K562 (cell line): Measurements from ENCODE around the gene MCCD1. TPM values are rescaled to one million over a fixed set of nuclear protein-coding genes. Genes with fewer than 3 reads are reported as not detected.

Source experiments
- ATAC-seq: fragments of 200-7000 bp; cut with Tn5 transposase; 3 replicates; pipeline ENCODE4 v1.9.1; 2020; ENCODE audit warnings: moderate library complexity
- BruUV-seq: library from RNA; stranded (reverse); fragments of 400-500 nt; replicated peaks from 2 replicates; lab custom pipeline; 2021; lab: Mats Ljungman, UMichigan
- CTCF ChIA-PET: fragments of 300-600 bp; formaldehyde crosslinking; extraction: SDS; loops from one replicate; lab custom pipeline; 2021; ENCODE audit warnings: low intra/inter-chr PET ratio; lab: Yijun Ruan, JAX
- POLR2A ChIA-PET: fragments of 300-600, 350-650 bp; sonication (Branson Sonifier 250); formaldehyde crosslinking; extraction: SDS; loops from one replicate; lab custom pipeline; 2021; ENCODE audit warnings: antibody characterized with exemption, inconsistent platforms; lab: Yijun Ruan, JAX
- DNase-seq, 4 experiments: peaks; one replicate each; pipeline versions ENCODE4 v3.0.0 to v3.0.0-alpha.2; 2011 to 2018; ENCODE audit warnings: low spot score in 3 of 4, mixed read lengths in 3 of 4; ENCODE audit errors: extremely low read depth in 1 of 4
- FAIRE-seq: peaks from 2 replicates; lab custom pipeline; 2011; peaks lifted over from hg19 to GRCh38; lab: Jason Lieb, UNC
- H2AFZ ChIP-seq: 2 replicates; pipeline ENCODE4 v1.6.0; 2011; ENCODE audit warnings: low read depth, low read length, control low read depth, inconsistent platforms
- H3K27ac ChIP-seq: fragments of 200-600 bp; 3 replicates; pipeline ENCODE4 v1.8.0; 2011; ENCODE audit warnings: low read depth, mild to moderate bottlenecking, control low read depth, inconsistent platforms, low read length, moderate library complexity, mixed read lengths; ENCODE audit errors: extremely low read depth
- H3K27me3 ChIP-seq, 2 experiments: fragments of 300-600 bp in 1 of 2; 2 replicates in 1 of 2; 3 replicates in 1 of 2; pipeline versions ENCODE4 v1.6.0 to v1.8.0; 2011; ENCODE audit warnings: inconsistent platforms in 2 of 2, low read length in 2 of 2, mild to moderate bottlenecking in 1 of 2, mixed read lengths in 1 of 2, moderate library complexity in 1 of 2; ENCODE audit not compliant: control insufficient read depth in 2 of 2, insufficient read depth in 2 of 2
- H3K36me3 ChIP-seq: fragments of 300-600 bp; 3 replicates; pipeline ENCODE4 v1.8.0; 2011; ENCODE audit warnings: mild to moderate bottlenecking, low read length, inconsistent platforms; ENCODE audit not compliant: control insufficient read depth, insufficient read depth
- H3K4me1 ChIP-seq, 2 experiments: fragments of 200-600 bp in 1 of 2; replicated peaks in 1 of 2; 2 replicates in 1 of 2; 3 replicates in 1 of 2; pipeline versions ENCODE4 v1.5.1 to v1.8.0; 2011; ENCODE audit warnings: inconsistent platforms in 2 of 2, low read length in 2 of 2, mild to moderate bottlenecking in 1 of 2, mixed read lengths in 1 of 2, moderate library complexity in 1 of 2; ENCODE audit not compliant: control insufficient read depth in 2 of 2, insufficient read depth in 2 of 2
- H3K4me2 ChIP-seq: 2 replicates; pipeline ENCODE4 v1.6.1; 2011; ENCODE audit warnings: low read length, control low read depth, inconsistent platforms, mixed read lengths; ENCODE audit not compliant: insufficient read depth
- H3K4me3 ChIP-seq: fragments of 200-600 bp; sonication (generic), shearing (Covaris generic); 2 replicates; pipeline ENCODE4 v1.5.1; 2016; ENCODE audit warnings: control low read depth, inconsistent platforms
- H3K79me2 ChIP-seq: fragments of 200-600 bp; 3 replicates; pipeline ENCODE4 v1.8.0; 2011; ENCODE audit warnings: low read length, inconsistent platforms; ENCODE audit not compliant: control insufficient read depth, insufficient read depth
- H3K9ac ChIP-seq, 2 experiments: 2 replicates each; pipeline versions ENCODE4 v1.6.0 to v1.6.1; 2011; ENCODE audit warnings: low read depth in 2 of 2, low read length in 2 of 2, control low read depth in 1 of 2, inconsistent platforms in 1 of 2, mild to moderate bottlenecking in 1 of 2, mixed read lengths in 1 of 2; ENCODE audit not compliant: insufficient read depth in 1 of 2
- H3K9me1 ChIP-seq: one replicate; pipeline ENCODE4 v1.6.0; 2011; ENCODE audit warnings: inconsistent platforms, mild to moderate bottlenecking, low read length, moderate library complexity; ENCODE audit not compliant: control insufficient read depth, insufficient read depth
- H3K9me3 ChIP-seq: replicated peaks from 2 replicates; pipeline ENCODE4 v1.5.1; 2011; ENCODE audit warnings: low read depth, low read length, inconsistent platforms; ENCODE audit not compliant: control insufficient read depth, insufficient read depth
- H4K20me1 ChIP-seq: replicated peaks from 2 replicates; pipeline ENCODE4 v1.6.1; 2011; ENCODE audit warnings: low read length, inconsistent platforms, mixed read lengths; ENCODE audit not compliant: control insufficient read depth, insufficient read depth
- STAT5A ChIP-seq: IDR thresholded peaks from 2 replicates; pipeline ENCODE4 v1.6.1; 2012; ENCODE audit warnings: low read length, inconsistent platforms, borderline replicate concordance
- ZNF384 ChIP-seq: IDR thresholded peaks from 2 replicates; pipeline ENCODE4 v1.6.1; 2012; ENCODE audit warnings: low read depth, low read length, improper control_type of control experiment
- WGBS: fragments of 100-300 bp; shearing (Covaris generic); methylation state at CpG from one replicate; pipeline ENCODE4 v1.1.6; 2016; ENCODE audit warnings: low coverage, mixed read lengths; ENCODE audit not compliant: insufficient coverage; ENCODE audit errors: missing lambda C conversion rate; 5-methylcytosine and 5-hydroxymethylcytosine counted together
- in situ Hi-C: fragments of 300-500 bp; cut with MboI; formaldehyde crosslinking; loops from 4 replicates; pipeline ENCODE4 v1.15.0; 2018; ENCODE audit warnings: inconsistent platforms, mixed read lengths
- intact Hi-C: fragments of 100-400 bp; cut with micrococcal nuclease; formaldehyde crosslinking; loops from 2 replicates; pipeline ENCODE4 v1.14.2; 2022
- polyA plus RNA-seq, 8 experiments: library from polyadenylated mRNA; depleted of rRNA in 4 of 8; stranded (reverse) in 5 of 8; unstranded in 3 of 8; fragments of >200 nt; fragmentation: Nextera tagmentation in 2 of 8; fragmentation: Illumina TruSeq in 1 of 8; extraction: Ambion mirVana in 2 of 8; extraction: Trizol in 1 of 8; gene quantifications; 2 replicates each; pipeline versions ENCODE4 v1.2.1 to v1.2.3, GENCODE V29; 2011 to 2014; ENCODE audit warnings: inconsistent platforms in 1 of 8, missing spikeins in 1 of 8
- total RNA-seq, 7 experiments: library from RNA; depleted of rRNA in 6 of 7; stranded (reverse); fragments of >200 nt in 6 of 7; fragmentation: Illumina TruSeq in 2 of 7; extraction: Trizol in 2 of 7; gene quantifications; 2 replicates each; pipeline versions ENCODE4 v1.2.1 to v1.2.3, GENCODE V29; 2011 to 2021; ENCODE audit warnings: low replicate concordance in 1 of 7
- TF ChIP-seq, protein P1 (sequence below): sonication (generic); IDR thresholded peaks from 2 replicates; pipeline ENCODE4 v1.6.1; 2016
- TF ChIP-seq, protein P2 (sequence below): fragments of 250-450 bp; sonication (Bioruptor Pico); IDR thresholded peaks from 2 replicates; pipeline ENCODE4 v1.8.0; 2022; ENCODE audit warnings: inconsistent platforms, mild to moderate bottlenecking, moderate library complexity, borderline replicate concordance

The MCCD1 gene
- total and polyA plus RNA-seq, 9 of the 15 experiments (the other 6 are each of a cell fraction or from before 2014, with no cell fraction given) = not detected

DNA sequence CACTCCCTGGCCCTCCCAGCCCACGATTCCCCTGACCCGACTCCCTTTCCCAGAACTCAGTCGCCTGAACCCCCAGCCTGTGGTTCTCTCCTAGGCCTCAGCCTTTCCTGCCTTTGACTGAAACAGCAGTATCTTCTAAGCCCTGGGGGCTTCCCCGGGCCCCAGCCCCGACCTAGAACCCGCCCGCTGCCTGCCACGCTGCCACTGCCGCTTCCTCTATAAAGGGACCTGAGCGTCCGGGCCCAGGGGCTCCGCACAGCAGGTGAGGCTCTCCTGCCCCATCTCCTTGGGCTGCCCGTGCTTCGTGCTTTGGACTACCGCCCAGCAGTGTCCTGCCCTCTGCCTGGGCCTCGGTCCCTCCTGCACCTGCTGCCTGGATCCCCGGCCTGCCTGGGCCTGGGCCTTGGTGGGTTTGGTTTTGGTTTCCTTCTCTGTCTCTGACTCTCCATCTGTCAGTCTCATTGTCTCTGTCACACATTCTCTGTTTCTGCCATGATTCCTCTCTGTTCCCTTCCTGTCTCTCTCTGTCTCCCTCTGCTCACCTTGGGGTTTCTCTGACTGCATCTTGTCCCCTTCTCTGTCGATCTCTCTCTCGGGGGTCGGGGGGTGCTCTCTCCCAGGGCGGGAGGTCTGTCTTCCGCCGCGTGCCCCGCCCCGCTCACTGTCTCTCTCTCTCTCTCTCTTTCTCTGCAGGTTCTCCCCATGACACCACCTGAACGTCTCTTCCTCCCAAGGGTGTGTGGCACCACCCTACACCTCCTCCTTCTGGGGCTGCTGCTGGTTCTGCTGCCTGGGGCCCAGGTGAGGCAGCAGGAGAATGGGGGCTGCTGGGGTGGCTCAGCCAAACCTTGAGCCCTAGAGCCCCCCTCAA is 43.5 kb downstream of the MCCD1 start, which contains the start of gene LTA:
Gene LTA, plus strand, starts transcription at position 249 of the 871 bp plus-strand sequence. Its CDS starts 454 bp downstream, at position 703.
- DNase-seq (no peak), FAIRE-seq (no peak), ATAC-seq (peak; percentile 13; the same call in 1 of the 3 replicates)
- POLR2A ChIA-PET = interaction anchor here (1.1 to 2.0 kb wide), 2 partner anchors 9 to 14 kb away, joined by 4 to 8 read pairs; partner anchors contain the start of gene LST1
- H3K9ac ChIP-seq = peak within 1 kb of the TSS in 1 of 2 experiments; percentile 40; a peak in 2 of 4 replicates
- H3K4me1 ChIP-seq = peaks cover 0 to 24% of the 10 kb centered on the region in 2 experiments; a peak in 2 of 5 replicates
- H4K20me1 ChIP-seq = no peaks in the 10 kb centered on the region
- BruUV-seq = no TSS peak
- H3K9me3 ChIP-seq = no peaks in the 10 kb centered on the region
- CTCF ChIA-PET = no interaction called here
- no peaks in the 10 kb centered on the region for H3K27me3 ChIP-seq
- in situ Hi-C loops (no loop called here), intact Hi-C loops (no loop called here)
- no peaks in the 10 kb centered on the region for H3K9me1 ChIP-seq
- H3K4me3 ChIP-seq = no peak within 1 kb of the TSS
- no peak within 1 kb of the TSS for H2AFZ ChIP-seq
- 41% methylated on average over 26 of the region's 27 CpGs for WGBS
- TF ChIP-seq STAT5A (no peak), ZNF384 (no peak)
- TF ChIP-seq, protein P1, sequence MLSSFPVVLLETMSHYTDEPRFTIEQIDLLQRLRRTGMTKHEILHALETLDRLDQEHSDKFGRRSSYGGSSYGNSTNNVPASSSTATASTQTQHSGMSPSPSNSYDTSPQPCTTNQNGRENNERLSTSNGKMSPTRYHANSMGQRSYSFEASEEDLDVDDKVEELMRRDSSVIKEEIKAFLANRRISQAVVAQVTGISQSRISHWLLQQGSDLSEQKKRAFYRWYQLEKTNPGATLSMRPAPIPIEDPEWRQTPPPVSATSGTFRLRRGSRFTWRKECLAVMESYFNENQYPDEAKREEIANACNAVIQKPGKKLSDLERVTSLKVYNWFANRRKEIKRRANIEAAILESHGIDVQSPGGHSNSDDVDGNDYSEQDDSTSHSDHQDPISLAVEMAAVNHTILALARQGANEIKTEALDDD = no peak
- TF ChIP-seq, protein P2, sequence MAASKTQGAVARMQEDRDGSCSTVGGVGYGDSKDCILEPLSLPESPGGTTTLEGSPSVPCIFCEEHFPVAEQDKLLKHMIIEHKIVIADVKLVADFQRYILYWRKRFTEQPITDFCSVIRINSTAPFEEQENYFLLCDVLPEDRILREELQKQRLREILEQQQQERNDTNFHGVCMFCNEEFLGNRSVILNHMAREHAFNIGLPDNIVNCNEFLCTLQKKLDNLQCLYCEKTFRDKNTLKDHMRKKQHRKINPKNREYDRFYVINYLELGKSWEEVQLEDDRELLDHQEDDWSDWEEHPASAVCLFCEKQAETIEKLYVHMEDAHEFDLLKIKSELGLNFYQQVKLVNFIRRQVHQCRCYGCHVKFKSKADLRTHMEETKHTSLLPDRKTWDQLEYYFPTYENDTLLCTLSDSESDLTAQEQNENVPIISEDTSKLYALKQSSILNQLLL (CRISPR knock-in tag) = no peak
- no peak within 1 kb of the TSS for H3K4me2 ChIP-seq
- no peak within 1 kb of the TSS for H3K27ac ChIP-seq
- no peaks in the 10 kb centered on the region for H3K36me3 ChIP-seq
- no peaks in the 10 kb centered on the region for H3K79me2 ChIP-seq
